GM23338 (cell line): Measurements from ENCODE around the gene TECR. TPM values are rescaled to one million over a fixed set of nuclear protein-coding genes. Genes with fewer than 3 reads are reported as not detected.

ENCODE experiments used
- ATAC-seq: fragments of 200-7000 bp; cut with Tn5 transposase; 3 replicates; pipeline ENCODE4 v1.9.1; 2020
- DNase-seq: peaks from one replicate; pipeline ENCODE4 v3.0.0-alpha.2; 2015; ENCODE audit warnings: low spot score
- H2AFZ ChIP-seq: fragments of 200-600 bp; sonication (generic); 2 replicates; pipeline ENCODE4 v1.8.0; 2016; ENCODE audit warnings: antibody characterized with exemption, mild to moderate bottlenecking, moderate library complexity
- H3F3A ChIP-seq: fragments of 200-600 bp; sonication (generic); replicated peaks from 2 replicates; pipeline ENCODE4 v1.8.0; 2017; ENCODE audit warnings: antibody characterized with exemption, mixed run types, low read depth
- H3K27ac ChIP-seq: fragments of 200-600 bp; sonication (generic); 2 replicates; pipeline ENCODE4 v1.6.1; 2016; ENCODE audit warnings: low read depth
- H3K27me3 ChIP-seq: fragments of 200-600 bp; sonication (generic); 2 replicates; pipeline ENCODE4 v1.8.0; 2016; ENCODE audit warnings: mild to moderate bottlenecking, mixed run types, moderate library complexity; ENCODE audit not compliant: insufficient read depth
- H3K36me3 ChIP-seq: fragments of 200-600 bp; sonication (generic); 2 replicates; pipeline ENCODE4 v1.8.0; 2016; ENCODE audit warnings: mild to moderate bottlenecking; ENCODE audit not compliant: insufficient read depth
- H3K4me1 ChIP-seq: fragments of 200-600 bp; sonication (generic); 2 replicates; pipeline ENCODE4 v1.8.0; 2016; ENCODE audit warnings: mild to moderate bottlenecking, moderate library complexity; ENCODE audit not compliant: insufficient read depth
- H3K4me2 ChIP-seq: fragments of 200-600 bp; sonication (generic); 2 replicates; pipeline ENCODE4 v1.7.1; 2017; ENCODE audit warnings: mixed run types
- H3K4me3 ChIP-seq: fragments of 200-600 bp; sonication (generic); 2 replicates; pipeline ENCODE4 v1.6.1; 2016; ENCODE audit warnings: mixed run types
- H3K79me2 ChIP-seq: fragments of 200-600 bp; sonication (generic); replicated peaks from 2 replicates; pipeline ENCODE4 v1.8.0; 2017; ENCODE audit warnings: mild to moderate bottlenecking; ENCODE audit not compliant: insufficient read depth
- H3K9me2 ChIP-seq: fragments of 200-600 bp; sonication (generic); 2 replicates; pipeline ENCODE4 v1.8.0; 2017; ENCODE audit not compliant: insufficient read depth
- H4K20me1 ChIP-seq: fragments of 200-600 bp; sonication (generic); replicated peaks from 2 replicates; pipeline ENCODE4 v1.8.0; 2017; ENCODE audit warnings: mild to moderate bottlenecking; ENCODE audit not compliant: insufficient read depth
- H3K27ac Mint-ChIP-seq: 2 replicates; pipeline ENCODE4 v1.8.0; 2020; ENCODE audit warnings: inconsistent platforms, mild to moderate bottlenecking, moderate library complexity, mixed read lengths
- H3K27me3 Mint-ChIP-seq: 3 replicates; pipeline ENCODE4 v1.8.0; 2022; ENCODE audit warnings: low read depth, mild to moderate bottlenecking, moderate library complexity, mixed read lengths, inconsistent platforms; ENCODE audit not compliant: insufficient read depth, poor library complexity
- H3K36me3 Mint-ChIP-seq: 3 replicates; pipeline ENCODE4 v1.8.0; 2021; ENCODE audit warnings: low read depth, mild to moderate bottlenecking, inconsistent platforms, moderate library complexity, mixed read lengths
- H3K4me1 Mint-ChIP-seq: 3 replicates; pipeline ENCODE4 v1.8.0; 2020; ENCODE audit warnings: mild to moderate bottlenecking, inconsistent platforms, mixed read lengths
- H3K4me3 Mint-ChIP-seq: 3 replicates; pipeline ENCODE4 v1.8.0; 2021; ENCODE audit warnings: moderate library complexity, mild to moderate bottlenecking, inconsistent platforms, mixed read lengths
- H3K9me3 Mint-ChIP-seq: 3 replicates; pipeline ENCODE4 v1.8.0; 2020; ENCODE audit warnings: moderate library complexity, mild to moderate bottlenecking, inconsistent platforms, mixed read lengths
- CREB1 ChIP-seq: fragments of 250-450 bp; sonication (Bioruptor Pico); IDR thresholded peaks from 2 replicates; pipeline ENCODE4 v1.5.0; 2020; ENCODE audit warnings: low read depth, mild to moderate bottlenecking, moderate library complexity
- ETS1 ChIP-seq: IDR thresholded peaks from 2 replicates; pipeline ENCODE4 v1.6.1; 2016; ENCODE audit warnings: antibody characterized with exemption
- EZH2 ChIP-seq: fragments of 200-600 bp; sonication (generic); IDR thresholded peaks from one replicate; pipeline ENCODE4 v1.8.0; 2017; ENCODE audit warnings: antibody characterized with exemption, mild to moderate bottlenecking, low read depth; ENCODE audit not compliant: unreplicated experiment
- EZH2phosphoT487 ChIP-seq: fragments of 200-600 bp; sonication (generic); IDR thresholded peaks from one replicate; pipeline ENCODE4 v1.8.1; 2018; ENCODE audit warnings: antibody characterized with exemption; ENCODE audit not compliant: unreplicated experiment
- JUNB ChIP-seq: IDR thresholded peaks from one replicate; pipeline ENCODE4 v1.6.1; 2016; ENCODE audit warnings: antibody characterized with exemption; ENCODE audit not compliant: unreplicated experiment
- NANOG ChIP-seq: IDR thresholded peaks from 2 replicates; pipeline ENCODE4 v1.6.1; 2016; ENCODE audit warnings: antibody characterized with exemption, borderline replicate concordance
- POLR2AphosphoS5 ChIP-seq: IDR thresholded peaks from 2 replicates; pipeline ENCODE4 v1.6.1; 2016; ENCODE audit warnings: antibody characterized with exemption, low read depth
- STAT1 ChIP-seq: IDR thresholded peaks from one replicate; pipeline ENCODE4 v1.6.1; 2016; ENCODE audit warnings: antibody characterized with exemption; ENCODE audit not compliant: unreplicated experiment
- ZNF114 ChIP-seq: fragments of 250-450 bp; sonication (Bioruptor Pico); IDR thresholded peaks from 2 replicates; pipeline ENCODE4 v1.5.0; 2020; ENCODE audit warnings: mild to moderate bottlenecking, moderate library complexity
- ZNF331 ChIP-seq: fragments of 250-450 bp; sonication (Bioruptor Pico); IDR thresholded peaks from 2 replicates; pipeline ENCODE4 v1.5.0; 2020; ENCODE audit warnings: low read depth, mild to moderate bottlenecking, moderate library complexity
- polyA plus RNA-seq: library from polyadenylated mRNA; unstranded; fragments of >200 nt; fragmentation: Nextera tagmentation; extraction: Ambion mirVana; gene quantifications from 2 replicates; pipeline ENCODE4 v1.2.1, GENCODE V29; 2016
- total RNA-seq: library from RNA; depleted of rRNA; stranded (reverse); fragments of >200 nt; shearing (Covaris generic); gene quantifications from 2 replicates; pipeline ENCODE4 v1.2.3, GENCODE V29; 2014
- TF ChIP-seq, protein P1 (sequence below): IDR thresholded peaks from one replicate; pipeline ENCODE4 v1.6.1; 2018; ENCODE audit warnings: antibody characterized with exemption; ENCODE audit not compliant: unreplicated experiment
- TF ChIP-seq, protein P2 (sequence below): fragments of 250-450 bp; sonication (Bioruptor Pico); IDR thresholded peaks from 2 replicates; pipeline ENCODE4 v1.5.0; 2020; ENCODE audit warnings: mild to moderate bottlenecking, moderate library complexity
- TF ChIP-seq, protein P3 (sequence below), 2 experiments: fragments of 200-600 bp in 1 of 2; sonication (generic) in 1 of 2; conservative IDR thresholded peaks; 2 replicates each; pipeline versions ENCODE4 v1.5.1 to v1.6.1; 2016 to 2017; ENCODE audit warnings: antibody characterized with exemption in 2 of 2, low read depth in 2 of 2, mild to moderate bottlenecking in 2 of 2, moderate library complexity in 1 of 2

Gene TECR
- total and polyA plus RNA-seq, 2 experiments from 2014 or later, result 107 to 268 TPM

DNA sequence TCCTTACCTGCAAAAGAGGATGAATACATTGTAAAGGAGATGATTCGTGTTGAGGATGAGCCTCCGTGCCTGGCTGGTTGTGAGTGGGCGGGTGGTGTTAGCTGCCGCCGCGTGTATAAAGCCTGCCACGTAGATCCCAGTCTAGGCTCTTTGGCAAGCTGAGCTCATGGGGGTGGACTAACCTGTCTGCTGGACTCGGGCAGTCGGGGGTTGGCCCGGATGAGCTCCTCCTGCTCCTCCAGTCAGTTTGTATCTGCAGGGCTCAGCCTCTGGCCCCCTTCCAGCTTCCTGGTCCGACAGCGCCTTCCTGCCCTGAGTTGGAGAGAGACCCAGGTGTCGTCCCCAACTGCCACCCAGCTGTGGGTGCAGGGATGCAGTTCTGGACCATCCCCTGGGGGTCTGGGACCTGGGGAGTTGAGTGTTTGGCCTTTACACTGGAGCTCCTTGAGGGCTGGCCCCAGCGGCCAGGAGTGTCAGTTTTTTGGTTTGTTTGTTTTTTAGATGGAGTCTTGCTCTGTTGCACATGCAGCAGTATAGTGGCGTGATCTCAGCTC, 20.9 kb downstream of the TECR start:
- no peaks in the 10 kb centered on the region for H3K9me3 Mint-ChIP-seq
- H3K79me2 ChIP-seq, result peaks cover 32% of the 10 kb centered on the region
- H3K27ac Mint-ChIP-seq, result no peak overlapping the region
- H3K36me3 ChIP-seq, result no peaks in the 10 kb centered on the region; the same call in 1 of the 2 replicates
- no peak overlapping the region for H2AFZ ChIP-seq
- H3K27me3 Mint-ChIP-seq, result peaks cover 17% of the 10 kb centered on the region
- peaks cover 8% of the 10 kb centered on the region for H3K4me1 Mint-ChIP-seq
- H3K4me1 ChIP-seq, result no peaks in the 10 kb centered on the region
- H3K27ac ChIP-seq, result no peak overlapping the region
- H3K4me3 Mint-ChIP-seq, result no peak overlapping the region
- H3K4me3 ChIP-seq, result no peak overlapping the region
- DNase-seq (no peak), ATAC-seq (no peak)
- no peaks in the 10 kb centered on the region for H3K9me2 ChIP-seq
- H3F3A ChIP-seq, result no peaks in the 10 kb centered on the region
- peaks cover 9% of the 10 kb centered on the region for H4K20me1 ChIP-seq
- H3K27me3 ChIP-seq, result no peaks in the 10 kb centered on the region
- no peak overlapping the region for H3K4me2 ChIP-seq
- peaks cover 9% of the 10 kb centered on the region for H3K36me3 Mint-ChIP-seq
- TF ChIP-seq EZH2phosphoT487 (no peak), POLR2AphosphoS5 (no peak), ZNF331 (CRISPR knock-in tag) (no peak), NANOG (no peak), STAT1 (no peak), CREB1 (CRISPR knock-in tag) (no peak), EZH2 (no peak), ZNF114 (CRISPR knock-in tag) (no peak), ETS1 (no peak), JUNB (no peak)
- TF ChIP-seq, protein P1, sequence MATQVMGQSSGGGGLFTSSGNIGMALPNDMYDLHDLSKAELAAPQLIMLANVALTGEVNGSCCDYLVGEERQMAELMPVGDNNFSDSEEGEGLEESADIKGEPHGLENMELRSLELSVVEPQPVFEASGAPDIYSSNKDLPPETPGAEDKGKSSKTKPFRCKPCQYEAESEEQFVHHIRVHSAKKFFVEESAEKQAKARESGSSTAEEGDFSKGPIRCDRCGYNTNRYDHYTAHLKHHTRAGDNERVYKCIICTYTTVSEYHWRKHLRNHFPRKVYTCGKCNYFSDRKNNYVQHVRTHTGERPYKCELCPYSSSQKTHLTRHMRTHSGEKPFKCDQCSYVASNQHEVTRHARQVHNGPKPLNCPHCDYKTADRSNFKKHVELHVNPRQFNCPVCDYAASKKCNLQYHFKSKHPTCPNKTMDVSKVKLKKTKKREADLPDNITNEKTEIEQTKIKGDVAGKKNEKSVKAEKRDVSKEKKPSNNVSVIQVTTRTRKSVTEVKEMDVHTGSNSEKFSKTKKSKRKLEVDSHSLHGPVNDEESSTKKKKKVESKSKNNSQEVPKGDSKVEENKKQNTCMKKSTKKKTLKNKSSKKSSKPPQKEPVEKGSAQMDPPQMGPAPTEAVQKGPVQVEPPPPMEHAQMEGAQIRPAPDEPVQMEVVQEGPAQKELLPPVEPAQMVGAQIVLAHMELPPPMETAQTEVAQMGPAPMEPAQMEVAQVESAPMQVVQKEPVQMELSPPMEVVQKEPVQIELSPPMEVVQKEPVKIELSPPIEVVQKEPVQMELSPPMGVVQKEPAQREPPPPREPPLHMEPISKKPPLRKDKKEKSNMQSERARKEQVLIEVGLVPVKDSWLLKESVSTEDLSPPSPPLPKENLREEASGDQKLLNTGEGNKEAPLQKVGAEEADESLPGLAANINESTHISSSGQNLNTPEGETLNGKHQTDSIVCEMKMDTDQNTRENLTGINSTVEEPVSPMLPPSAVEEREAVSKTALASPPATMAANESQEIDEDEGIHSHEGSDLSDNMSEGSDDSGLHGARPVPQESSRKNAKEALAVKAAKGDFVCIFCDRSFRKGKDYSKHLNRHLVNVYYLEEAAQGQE, result no peak
- TF ChIP-seq, protein P2, sequence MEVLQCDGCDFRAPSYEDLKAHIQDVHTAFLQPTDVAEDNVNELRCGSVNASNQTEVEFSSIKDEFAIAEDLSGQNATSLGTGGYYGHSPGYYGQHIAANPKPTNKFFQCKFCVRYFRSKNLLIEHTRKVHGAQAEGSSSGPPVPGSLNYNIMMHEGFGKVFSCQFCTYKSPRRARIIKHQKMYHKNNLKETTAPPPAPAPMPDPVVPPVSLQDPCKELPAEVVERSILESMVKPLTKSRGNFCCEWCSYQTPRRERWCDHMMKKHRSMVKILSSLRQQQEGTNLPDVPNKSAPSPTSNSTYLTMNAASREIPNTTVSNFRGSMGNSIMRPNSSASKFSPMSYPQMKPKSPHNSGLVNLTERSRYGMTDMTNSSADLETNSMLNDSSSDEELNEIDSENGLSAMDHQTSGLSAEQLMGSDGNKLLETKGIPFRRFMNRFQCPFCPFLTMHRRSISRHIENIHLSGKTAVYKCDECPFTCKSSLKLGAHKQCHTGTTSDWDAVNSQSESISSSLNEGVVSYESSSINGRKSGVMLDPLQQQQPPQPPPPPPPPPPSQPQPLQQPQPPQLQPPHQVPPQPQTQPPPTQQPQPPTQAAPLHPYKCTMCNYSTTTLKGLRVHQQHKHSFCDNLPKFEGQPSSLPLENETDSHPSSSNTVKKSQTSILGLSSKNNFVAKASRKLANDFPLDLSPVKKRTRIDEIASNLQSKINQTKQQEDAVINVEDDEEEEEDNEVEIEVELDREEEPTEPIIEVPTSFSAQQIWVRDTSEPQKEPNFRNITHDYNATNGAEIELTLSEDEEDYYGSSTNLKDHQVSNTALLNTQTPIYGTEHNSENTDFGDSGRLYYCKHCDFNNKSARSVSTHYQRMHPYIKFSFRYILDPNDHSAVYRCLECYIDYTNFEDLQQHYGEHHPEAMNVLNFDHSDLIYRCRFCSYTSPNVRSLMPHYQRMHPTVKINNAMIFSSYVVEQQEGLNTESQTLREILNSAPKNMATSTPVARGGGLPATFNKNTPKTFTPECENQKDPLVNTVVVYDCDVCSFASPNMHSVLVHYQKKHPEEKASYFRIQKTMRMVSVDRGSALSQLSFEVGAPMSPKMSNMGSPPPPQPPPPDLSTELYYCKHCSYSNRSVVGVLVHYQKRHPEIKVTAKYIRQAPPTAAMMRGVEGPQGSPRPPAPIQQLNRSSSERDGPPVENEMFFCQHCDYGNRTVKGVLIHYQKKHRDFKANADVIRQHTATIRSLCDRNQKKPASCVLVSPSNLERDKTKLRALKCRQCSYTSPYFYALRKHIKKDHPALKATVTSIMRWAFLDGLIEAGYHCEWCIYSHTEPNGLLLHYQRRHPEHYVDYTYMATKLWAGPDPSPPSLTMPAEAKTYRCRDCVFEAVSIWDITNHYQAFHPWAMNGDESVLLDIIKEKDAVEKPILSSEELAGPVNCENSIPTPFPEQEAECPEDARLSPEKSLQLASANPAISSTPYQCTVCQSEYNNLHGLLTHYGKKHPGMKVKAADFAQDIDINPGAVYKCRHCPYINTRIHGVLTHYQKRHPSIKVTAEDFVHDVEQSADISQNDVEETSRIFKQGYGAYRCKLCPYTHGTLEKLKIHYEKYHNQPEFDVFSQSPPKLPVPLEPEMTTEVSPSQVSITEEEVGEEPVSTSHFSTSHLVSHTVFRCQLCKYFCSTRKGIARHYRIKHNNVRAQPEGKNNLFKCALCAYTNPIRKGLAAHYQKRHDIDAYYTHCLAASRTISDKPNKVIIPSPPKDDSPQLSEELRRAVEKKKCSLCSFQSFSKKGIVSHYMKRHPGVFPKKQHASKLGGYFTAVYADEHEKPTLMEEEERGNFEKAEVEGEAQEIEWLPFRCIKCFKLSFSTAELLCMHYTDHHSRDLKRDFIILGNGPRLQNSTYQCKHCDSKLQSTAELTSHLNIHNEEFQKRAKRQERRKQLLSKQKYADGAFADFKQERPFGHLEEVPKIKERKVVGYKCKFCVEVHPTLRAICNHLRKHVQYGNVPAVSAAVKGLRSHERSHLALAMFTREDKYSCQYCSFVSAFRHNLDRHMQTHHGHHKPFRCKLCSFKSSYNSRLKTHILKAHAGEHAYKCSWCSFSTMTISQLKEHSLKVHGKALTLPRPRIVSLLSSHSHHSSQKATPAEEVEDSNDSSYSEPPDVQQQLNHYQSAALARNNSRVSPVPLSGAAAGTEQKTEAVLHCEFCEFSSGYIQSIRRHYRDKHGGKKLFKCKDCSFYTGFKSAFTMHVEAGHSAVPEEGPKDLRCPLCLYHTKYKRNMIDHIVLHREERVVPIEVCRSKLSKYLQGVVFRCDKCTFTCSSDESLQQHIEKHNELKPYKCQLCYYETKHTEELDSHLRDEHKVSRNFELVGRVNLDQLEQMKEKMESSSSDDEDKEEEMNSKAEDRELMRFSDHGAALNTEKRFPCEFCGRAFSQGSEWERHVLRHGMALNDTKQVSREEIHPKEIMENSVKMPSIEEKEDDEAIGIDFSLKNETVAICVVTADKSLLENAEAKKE (CRISPR knock-in tag), result no peak
- TF ChIP-seq, protein P3, sequence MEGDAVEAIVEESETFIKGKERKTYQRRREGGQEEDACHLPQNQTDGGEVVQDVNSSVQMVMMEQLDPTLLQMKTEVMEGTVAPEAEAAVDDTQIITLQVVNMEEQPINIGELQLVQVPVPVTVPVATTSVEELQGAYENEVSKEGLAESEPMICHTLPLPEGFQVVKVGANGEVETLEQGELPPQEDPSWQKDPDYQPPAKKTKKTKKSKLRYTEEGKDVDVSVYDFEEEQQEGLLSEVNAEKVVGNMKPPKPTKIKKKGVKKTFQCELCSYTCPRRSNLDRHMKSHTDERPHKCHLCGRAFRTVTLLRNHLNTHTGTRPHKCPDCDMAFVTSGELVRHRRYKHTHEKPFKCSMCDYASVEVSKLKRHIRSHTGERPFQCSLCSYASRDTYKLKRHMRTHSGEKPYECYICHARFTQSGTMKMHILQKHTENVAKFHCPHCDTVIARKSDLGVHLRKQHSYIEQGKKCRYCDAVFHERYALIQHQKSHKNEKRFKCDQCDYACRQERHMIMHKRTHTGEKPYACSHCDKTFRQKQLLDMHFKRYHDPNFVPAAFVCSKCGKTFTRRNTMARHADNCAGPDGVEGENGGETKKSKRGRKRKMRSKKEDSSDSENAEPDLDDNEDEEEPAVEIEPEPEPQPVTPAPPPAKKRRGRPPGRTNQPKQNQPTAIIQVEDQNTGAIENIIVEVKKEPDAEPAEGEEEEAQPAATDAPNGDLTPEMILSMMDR (conservative IDR thresholded peaks at IDR 0.05; ENCODE audit: low read depth in 2 of 2), result no peak
